ENCODE measurements around the gene DHX16. TPM values are rescaled to one million over a fixed set of nuclear protein-coding genes. Genes with fewer than 3 reads are reported as not detected.

The DHX16 gene
- total and polyA plus RNA-seq, 9 of the 15 experiments (the other 6 are each of a cell fraction or from before 2014, with no cell fraction given): 14.6 to 66.1 (median 47.5) TPM

DNA sequence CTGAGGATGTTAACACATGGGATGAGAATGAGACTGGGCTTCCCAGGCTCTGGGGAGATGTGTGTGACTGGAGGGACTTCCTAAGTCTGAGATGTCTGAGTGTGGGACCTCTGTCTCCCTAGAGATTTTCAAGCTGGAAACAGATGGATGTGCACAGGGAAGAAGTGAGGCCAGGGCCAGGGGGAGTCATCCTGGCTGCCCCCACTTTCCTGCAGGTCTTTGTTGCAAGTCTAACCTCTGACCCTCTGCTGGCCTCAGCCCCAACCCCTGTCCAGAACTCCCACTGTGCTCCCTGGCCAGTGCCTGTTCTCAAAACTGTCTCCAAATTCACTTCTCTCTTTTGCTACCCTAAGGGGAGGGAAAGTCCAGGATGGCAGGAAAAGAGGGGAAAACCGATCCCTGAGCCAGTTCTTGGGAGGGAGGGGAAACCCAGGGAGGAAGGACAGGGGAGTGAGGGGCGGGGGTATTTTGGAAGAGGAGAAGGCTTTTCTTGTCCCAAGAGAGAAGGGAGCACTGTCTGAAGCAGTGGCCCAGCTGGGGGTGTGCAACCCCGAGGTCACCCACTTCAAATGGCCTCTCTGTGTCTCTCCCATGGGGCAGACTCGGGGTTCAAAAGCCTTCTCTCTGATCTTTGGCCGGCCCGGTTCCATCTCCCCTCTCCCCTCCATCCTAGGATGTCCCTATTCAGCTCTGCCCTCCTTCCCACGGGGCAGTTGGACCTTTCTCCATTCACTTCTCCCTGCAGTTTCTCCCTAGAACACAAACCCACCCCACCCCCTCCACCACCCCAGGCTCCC, 10.6 kb upstream of the DHX16 start (continued):
- TF ChIP-seq, protein P1, sequence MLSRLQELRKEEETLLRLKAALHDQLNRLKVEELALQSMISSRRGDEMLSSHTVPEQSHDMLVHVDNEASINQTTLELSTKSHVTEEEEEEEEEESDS (CRISPR knock-in tag; IDR thresholded peaks at IDR 0.05): no peak
- TF ChIP-seq CBFA2T2 (conservative IDR thresholded peaks at IDR 0.05) (no peak), CCAR2 (IDR thresholded peaks at IDR 0.05; ENCODE audit: low read depth, low read length) (no peak), FOXA3 (CRISPR knock-in tag; conservative IDR thresholded peaks at IDR 0.05 in 1 of 2, IDR thresholded peaks at IDR 0.05 in 1 of 2) (peak in 1 of 2 experiments; percentile 71; a peak in 2 of 4 replicates), KAT8 (IDR thresholded peaks at IDR 0.05; ENCODE audit: low read depth) (no peak), MXI1 (IDR thresholded peaks at IDR 0.05; ENCODE audit: low read depth, low read length) (no peak), CEBPB (tag; IDR thresholded peaks at IDR 0.05) (no peak), SP2 (IDR thresholded peaks at IDR 0.05; ENCODE audit: extremely low read depth, low read depth, low read length, poor library complexity, severe bottlenecking) (no peak), SIX5 (IDR thresholded peaks at IDR 0.05; ENCODE audit: borderline replicate concordance in 1 of 2, insufficient read depth in 1 of 2, low read depth in 1 of 2, low read length in 2 of 2) (no peak), FOXP1 (CRISPR knock-in tag; IDR thresholded peaks at IDR 0.05) (0 out of 2 replicates have a peak, but pooled peaks have one; percentile 71), CHCHD3 (CRISPR knock-in tag; IDR thresholded peaks at IDR 0.05) (no peak), BRCA1 (IDR thresholded peaks at IDR 0.05) (no peak), BRCA1 (CRISPR knock-in tag; IDR thresholded peaks at IDR 0.05) (no peak), CC2D1A (IDR thresholded peaks at IDR 0.05) (no peak)
- TF ChIP-seq, protein P2, sequence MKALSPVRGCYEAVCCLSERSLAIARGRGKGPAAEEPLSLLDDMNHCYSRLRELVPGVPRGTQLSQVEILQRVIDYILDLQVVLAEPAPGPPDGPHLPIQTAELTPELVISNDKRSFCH (CRISPR knock-in tag; IDR thresholded peaks at IDR 0.05): no peak
- TF ChIP-seq, protein P2 (tag; IDR thresholded peaks at IDR 0.05): no peak; the same call in 1 of the 2 replicates
- TF ChIP-seq, protein P3, sequence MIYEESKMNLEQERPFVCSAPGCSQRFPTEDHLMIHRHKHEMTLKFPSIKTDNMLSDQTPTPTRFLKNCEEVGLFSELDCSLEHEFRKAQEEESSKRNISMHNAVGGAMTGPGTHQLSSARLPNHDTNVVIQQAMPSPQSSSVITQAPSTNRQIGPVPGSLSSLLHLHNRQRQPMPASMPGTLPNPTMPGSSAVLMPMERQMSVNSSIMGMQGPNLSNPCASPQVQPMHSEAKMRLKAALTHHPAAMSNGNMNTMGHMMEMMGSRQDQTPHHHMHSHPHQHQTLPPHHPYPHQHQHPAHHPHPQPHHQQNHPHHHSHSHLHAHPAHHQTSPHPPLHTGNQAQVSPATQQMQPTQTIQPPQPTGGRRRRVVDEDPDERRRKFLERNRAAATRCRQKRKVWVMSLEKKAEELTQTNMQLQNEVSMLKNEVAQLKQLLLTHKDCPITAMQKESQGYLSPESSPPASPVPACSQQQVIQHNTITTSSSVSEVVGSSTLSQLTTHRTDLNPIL (CRISPR knock-in tag; IDR thresholded peaks at IDR 0.05): no peak
- TF ChIP-seq, protein P4, sequence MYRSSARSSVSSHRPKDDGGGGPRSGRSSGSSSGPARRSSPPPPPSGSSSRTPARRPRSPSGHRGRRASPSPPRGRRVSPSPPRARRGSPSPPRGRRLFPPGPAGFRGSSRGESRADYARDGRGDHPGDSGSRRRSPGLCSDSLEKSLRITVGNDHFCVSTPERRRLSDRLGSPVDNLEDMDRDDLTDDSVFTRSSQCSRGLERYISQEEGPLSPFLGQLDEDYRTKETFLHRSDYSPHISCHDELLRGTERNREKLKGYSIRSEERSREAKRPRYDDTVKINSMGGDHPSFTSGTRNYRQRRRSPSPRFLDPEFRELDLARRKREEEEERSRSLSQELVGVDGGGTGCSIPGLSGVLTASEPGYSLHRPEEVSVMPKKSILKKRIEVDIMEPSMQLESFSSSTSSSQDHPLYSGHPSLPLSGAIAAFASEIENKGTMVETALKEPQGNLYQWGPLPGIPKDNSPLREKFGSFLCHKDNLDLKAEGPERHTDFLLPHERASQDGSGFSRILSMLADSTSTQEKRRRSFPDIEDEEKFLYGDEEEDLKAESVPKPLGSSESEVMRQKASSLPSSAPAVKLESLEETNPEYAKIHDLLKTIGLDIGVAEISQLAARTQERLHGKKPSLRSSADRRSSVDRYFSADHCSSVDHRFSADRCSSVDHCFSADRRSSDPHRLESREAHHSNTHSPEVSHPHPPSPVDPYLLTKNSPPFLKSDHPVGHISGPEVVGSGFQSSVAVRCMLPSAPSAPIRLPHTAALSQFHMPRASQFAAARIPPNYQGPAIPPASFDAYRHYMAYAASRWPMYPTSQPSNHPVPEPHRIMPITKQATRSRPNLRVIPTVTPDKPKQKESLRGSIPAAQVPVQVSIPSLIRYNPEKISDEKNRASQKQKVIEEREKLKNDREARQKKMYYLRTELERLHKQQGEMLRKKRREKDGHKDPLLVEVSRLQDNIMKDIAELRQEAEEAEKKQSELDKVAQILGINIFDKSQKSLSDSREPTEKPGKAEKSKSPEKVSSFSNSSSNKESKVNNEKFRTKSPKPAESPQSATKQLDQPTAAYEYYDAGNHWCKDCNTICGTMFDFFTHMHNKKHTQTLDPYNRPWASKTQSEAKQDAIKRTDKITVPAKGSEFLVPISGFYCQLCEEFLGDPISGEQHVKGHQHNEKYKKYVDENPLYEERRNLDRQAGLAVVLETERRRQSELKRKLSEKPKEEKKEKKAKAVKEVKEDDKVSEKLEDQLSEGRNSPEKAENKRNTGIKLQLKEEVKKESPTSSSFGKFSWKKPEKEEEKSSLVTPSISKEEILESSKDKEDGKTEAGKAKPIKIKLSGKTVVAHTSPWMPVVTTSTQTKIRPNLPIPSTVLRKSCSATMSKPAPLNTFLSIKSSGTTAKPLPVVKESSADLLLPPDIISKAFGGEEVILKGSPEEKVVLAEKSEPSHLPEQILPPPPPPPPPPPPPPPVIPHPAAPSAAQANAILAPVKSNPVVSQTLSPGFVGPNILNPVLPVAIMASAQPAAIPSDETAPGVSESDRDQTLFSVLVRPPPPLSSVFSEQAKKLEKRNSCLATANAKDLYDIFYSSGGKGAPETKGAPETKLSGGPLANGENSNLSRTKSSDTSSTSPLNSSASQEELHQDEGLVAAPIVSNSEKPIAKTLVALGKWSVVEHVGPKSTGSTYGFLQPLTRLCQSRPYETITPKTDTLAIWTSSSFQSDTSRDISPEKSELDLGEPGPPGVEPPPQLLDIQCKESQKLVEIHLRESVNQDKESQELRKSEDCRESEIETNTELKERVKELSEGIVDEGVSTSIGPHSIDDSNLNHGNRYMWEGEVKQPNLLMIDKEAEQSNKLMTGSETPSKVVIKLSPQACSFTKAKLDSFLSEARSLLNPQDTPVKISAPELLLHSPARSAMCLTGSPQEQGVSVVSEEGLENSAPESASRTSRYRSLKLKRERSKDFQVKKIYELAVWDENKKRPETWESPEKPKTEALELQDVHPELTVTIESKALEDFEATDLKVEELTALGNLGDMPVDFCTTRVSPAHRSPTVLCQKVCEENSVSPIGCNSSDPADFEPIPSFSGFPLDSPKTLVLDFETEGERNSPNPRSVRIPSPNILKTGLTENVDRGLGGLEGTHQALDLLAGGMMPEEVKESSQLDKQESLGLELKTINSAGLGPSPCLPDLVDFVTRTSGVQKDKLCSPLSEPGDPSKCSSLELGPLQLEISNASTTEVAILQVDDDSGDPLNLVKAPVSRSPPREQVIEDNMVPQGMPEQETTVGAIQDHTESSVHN (IDR thresholded peaks at IDR 0.05; ENCODE audit: borderline replicate concordance in 1 of 2, low read depth in 1 of 2): no peak

Measured in K562 (cell line).